ENCODE data around the gene CILP2.

CILP2 gene

DNA sequence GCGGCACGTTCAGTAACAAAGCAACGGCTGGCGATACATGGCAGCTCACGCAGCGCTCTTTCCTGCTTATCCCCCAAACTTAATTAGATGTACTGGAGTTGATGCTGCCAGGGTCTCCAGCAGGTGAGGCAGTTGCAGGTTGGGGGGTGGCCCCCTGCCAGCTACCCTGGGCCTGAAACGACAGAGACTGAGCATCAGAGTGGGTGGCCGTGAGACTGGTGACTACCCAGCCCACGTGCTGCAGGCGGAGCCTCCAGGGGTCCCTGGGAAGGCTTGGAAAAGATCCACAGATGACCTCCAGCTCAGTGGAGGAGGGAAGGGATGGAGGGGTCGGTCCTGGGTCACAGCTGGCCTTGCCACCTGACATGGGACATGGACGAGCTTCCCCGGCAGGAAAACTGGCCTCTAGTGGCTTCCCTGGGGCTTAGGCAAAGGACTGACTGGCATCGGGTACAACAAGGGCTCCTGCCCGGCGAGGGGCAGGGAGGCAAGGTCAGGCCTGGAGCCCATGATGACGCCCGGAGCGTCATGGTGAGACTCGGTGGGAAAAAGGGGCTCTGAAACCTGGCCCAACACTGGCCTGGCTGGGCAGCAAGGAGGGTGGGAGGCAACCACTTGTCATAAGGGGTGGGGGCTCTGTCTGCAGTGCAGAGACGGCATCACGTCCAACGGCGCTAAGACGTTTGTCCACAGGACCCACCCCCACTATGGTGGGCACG is 24.0 kb downstream of the CILP2 start:
- Histone ChIP-seq H3K9ac (ENCODE audit: low read length) (no peak overlapping the region), H3K4me2 (ENCODE audit: low read depth, low read length, poor library complexity, severe bottlenecking) (no peak overlapping the region), H3K27me3 (ENCODE audit: low read length) (no peaks in the 10 kb centered on the region), H3K36me3 (ENCODE audit: low read length) (no peaks in the 10 kb centered on the region), H3K27ac (ENCODE audit: low read depth, low read length) (no peak overlapping the region), H3K4me3 (ENCODE audit: insufficient read depth, low read length, poor library complexity, severe bottlenecking) (no peak overlapping the region), H3F3A (ENCODE audit: insufficient read depth) (no peaks in the 10 kb centered on the region), H2AFZ (ENCODE audit: low read depth, low read length, severe bottlenecking) (no peak overlapping the region), H3K9me2 (replicated peaks; ENCODE audit: insufficient read depth, low read length) (no peaks in the 10 kb centered on the region), H4K20me1 (ENCODE audit: low read depth, low read length) (no peaks in the 10 kb centered on the region), H3K79me2 (ENCODE audit: insufficient read depth, low read length) (no peaks in the 10 kb centered on the region), H3K9me3 (ENCODE audit: insufficient read depth, low read length) (no peaks in the 10 kb centered on the region)
- TF ChIP-seq EZH2phosphoT487 (conservative IDR thresholded peaks at IDR 0.05; ENCODE audit: low read length), result no peak
- TF ChIP-seq, protein P1, sequence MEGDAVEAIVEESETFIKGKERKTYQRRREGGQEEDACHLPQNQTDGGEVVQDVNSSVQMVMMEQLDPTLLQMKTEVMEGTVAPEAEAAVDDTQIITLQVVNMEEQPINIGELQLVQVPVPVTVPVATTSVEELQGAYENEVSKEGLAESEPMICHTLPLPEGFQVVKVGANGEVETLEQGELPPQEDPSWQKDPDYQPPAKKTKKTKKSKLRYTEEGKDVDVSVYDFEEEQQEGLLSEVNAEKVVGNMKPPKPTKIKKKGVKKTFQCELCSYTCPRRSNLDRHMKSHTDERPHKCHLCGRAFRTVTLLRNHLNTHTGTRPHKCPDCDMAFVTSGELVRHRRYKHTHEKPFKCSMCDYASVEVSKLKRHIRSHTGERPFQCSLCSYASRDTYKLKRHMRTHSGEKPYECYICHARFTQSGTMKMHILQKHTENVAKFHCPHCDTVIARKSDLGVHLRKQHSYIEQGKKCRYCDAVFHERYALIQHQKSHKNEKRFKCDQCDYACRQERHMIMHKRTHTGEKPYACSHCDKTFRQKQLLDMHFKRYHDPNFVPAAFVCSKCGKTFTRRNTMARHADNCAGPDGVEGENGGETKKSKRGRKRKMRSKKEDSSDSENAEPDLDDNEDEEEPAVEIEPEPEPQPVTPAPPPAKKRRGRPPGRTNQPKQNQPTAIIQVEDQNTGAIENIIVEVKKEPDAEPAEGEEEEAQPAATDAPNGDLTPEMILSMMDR (IDR thresholded peaks at IDR 0.05; ENCODE audit: insufficient read depth, low read length, poor library complexity, severe bottlenecking), result no peak

DNA sequence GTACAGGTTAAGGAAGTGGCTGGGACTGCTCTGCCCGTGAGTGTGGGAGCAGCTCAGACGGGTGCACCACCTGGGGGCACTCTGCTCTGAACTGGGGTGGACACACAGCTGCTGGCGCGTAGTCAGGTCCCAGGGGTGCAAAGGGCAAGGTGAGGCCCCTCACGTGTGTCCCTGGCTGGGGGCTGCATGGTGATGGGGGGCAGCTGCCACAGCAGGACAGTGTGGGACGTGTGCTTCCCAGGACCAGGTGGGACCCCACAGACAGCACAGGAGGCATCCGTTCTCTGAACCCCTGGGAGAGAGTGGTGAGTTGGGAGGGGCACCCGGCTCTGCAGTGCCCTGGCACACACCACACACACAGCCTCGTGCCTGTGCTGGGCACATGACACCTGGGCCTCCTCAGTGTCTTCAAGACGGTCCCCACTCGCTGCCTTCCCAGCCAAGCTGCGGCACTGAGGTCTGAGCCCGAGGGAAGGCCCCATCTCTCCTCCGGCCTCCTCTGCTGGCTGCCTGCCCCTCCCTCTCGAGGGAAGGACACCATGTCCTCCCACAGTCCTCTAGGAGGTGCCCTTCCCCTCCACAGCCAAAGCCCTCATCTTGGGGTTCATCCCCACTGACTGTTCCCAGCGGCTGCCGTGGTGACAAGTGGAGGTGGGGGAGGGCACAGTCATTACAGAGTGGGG is 24.7 kb downstream of the CILP2 start:
- no peak overlapping the region for H3K27ac ChIP-seq (ENCODE audit: low read depth, low read length)
- H4K20me1 ChIP-seq (ENCODE audit: low read depth, low read length), result no peaks in the 10 kb centered on the region
- H3F3A ChIP-seq (ENCODE audit: insufficient read depth), result no peaks in the 10 kb centered on the region
- no peak for TF ChIP-seq EZH2phosphoT487 (conservative IDR thresholded peaks at IDR 0.05; ENCODE audit: low read length)
- TF ChIP-seq, protein P1 (IDR thresholded peaks at IDR 0.05; ENCODE audit: insufficient read depth, low read length, poor library complexity, severe bottlenecking), result no peak
- no peaks in the 10 kb centered on the region for H3K27me3 ChIP-seq (ENCODE audit: low read length)
- no peak overlapping the region for H3K4me2 ChIP-seq (ENCODE audit: low read depth, low read length, poor library complexity, severe bottlenecking)
- H3K9ac ChIP-seq (ENCODE audit: low read length), result no peak overlapping the region
- H3K4me3 ChIP-seq (ENCODE audit: insufficient read depth, low read length, poor library complexity, severe bottlenecking), result no peak overlapping the region
- no peaks in the 10 kb centered on the region for H3K9me3 ChIP-seq (ENCODE audit: insufficient read depth, low read length)
- H3K36me3 ChIP-seq (ENCODE audit: low read length), result no peaks in the 10 kb centered on the region
- no peaks in the 10 kb centered on the region for H3K9me2 ChIP-seq (replicated peaks; ENCODE audit: insufficient read depth, low read length)
- no peaks in the 10 kb centered on the region for H3K79me2 ChIP-seq (ENCODE audit: insufficient read depth, low read length)
- H2AFZ ChIP-seq (ENCODE audit: low read depth, low read length, severe bottlenecking), result no peak overlapping the region

DNA sequence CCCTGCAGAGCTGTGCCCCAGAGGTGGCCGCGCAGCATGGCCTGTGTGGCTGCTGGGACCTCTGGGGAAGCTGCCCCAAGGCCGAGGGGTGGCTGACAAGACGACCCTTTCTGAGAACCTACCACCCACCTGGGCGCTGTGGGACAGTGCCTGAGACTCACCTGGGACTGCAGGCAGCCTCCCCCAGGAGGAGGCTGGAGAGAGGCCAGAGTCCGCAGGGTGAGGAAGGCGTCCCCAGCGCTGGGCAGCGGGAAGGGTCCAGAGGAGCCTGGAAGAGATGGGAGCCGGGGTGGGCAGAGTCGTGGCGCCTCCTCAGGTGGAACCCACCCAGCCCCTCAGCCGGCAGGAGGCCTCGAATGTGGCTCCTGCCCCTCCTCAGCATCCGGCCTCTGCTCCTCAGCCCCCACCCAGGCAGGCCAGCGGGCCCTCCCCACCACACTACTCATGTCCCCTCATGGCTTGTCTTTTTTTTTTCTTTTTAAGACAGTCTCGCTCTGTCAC is 25.3 kb downstream of the CILP2 start:
- no peak for TF ChIP-seq EZH2phosphoT487 (conservative IDR thresholded peaks at IDR 0.05; ENCODE audit: low read length)
- TF ChIP-seq, protein P1 (IDR thresholded peaks at IDR 0.05; ENCODE audit: insufficient read depth, low read length, poor library complexity, severe bottlenecking), result no peak

More for the DNA sequence above, 25.3 kb downstream of the CILP2 start:
- Histone ChIP-seq H3K9me2 (replicated peaks; ENCODE audit: insufficient read depth, low read length) (no peaks in the 10 kb centered on the region), H3K9me3 (ENCODE audit: insufficient read depth, low read length) (no peaks in the 10 kb centered on the region), H3K27ac (ENCODE audit: low read depth, low read length) (no peak overlapping the region), H3K4me2 (ENCODE audit: low read depth, low read length, poor library complexity, severe bottlenecking) (no peak overlapping the region), H3K27me3 (ENCODE audit: low read length) (no peaks in the 10 kb centered on the region), H3K79me2 (ENCODE audit: insufficient read depth, low read length) (no peaks in the 10 kb centered on the region), H3K4me3 (ENCODE audit: insufficient read depth, low read length, poor library complexity, severe bottlenecking) (no peak overlapping the region), H4K20me1 (ENCODE audit: low read depth, low read length) (no peaks in the 10 kb centered on the region), H3F3A (ENCODE audit: insufficient read depth) (no peaks in the 10 kb centered on the region), H2AFZ (ENCODE audit: low read depth, low read length, severe bottlenecking) (no peak overlapping the region), H3K36me3 (ENCODE audit: low read length) (no peaks in the 10 kb centered on the region), H3K9ac (ENCODE audit: low read length) (no peak overlapping the region)
